ENCODE measurements around the gene PSME3IP1.

PSME3IP1 gene

DNA sequence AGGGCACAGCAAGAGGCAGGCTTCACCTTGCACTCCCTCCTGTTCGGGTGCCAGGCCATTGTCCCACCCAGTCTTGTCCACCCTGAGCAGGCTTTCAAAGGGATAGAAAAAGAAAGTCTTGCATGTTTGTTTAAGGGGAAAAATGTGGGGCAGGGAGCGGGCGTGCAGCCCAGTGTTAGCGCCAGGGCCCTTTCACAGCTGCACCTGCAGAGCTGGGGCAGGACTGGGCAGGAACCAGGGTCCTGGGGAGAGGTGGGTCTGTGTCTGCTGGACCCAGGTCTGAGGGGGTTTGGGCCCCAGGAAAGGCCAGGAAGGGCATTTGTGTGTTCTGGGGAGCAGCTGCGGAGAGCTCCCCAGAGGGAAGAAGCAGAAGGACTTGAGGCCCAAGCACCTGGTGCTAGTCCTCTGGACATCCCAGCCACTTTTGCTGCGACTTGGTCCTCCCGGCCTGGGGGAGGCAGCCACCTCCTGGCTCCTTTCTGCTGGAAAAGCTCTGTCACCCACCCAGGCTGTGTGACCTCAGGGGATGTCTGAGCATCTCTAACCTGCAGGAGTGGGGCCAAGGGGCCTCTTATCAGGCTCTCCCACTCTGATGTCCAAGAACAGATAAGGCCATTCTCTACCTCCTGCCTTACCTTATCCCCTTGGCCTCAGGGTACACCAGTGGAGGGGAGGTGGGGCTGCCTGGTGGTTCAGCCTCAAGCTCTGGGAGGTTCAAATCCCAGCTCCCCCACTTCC lies 44.7 kb downstream of the PSME3IP1 start:
- no peak overlapping the region for H3K4me2 ChIP-seq (ENCODE audit: low read length)
- no peak overlapping the region for H2AFZ ChIP-seq (ENCODE audit: low read length)
- TF ChIP-seq, protein P1, sequence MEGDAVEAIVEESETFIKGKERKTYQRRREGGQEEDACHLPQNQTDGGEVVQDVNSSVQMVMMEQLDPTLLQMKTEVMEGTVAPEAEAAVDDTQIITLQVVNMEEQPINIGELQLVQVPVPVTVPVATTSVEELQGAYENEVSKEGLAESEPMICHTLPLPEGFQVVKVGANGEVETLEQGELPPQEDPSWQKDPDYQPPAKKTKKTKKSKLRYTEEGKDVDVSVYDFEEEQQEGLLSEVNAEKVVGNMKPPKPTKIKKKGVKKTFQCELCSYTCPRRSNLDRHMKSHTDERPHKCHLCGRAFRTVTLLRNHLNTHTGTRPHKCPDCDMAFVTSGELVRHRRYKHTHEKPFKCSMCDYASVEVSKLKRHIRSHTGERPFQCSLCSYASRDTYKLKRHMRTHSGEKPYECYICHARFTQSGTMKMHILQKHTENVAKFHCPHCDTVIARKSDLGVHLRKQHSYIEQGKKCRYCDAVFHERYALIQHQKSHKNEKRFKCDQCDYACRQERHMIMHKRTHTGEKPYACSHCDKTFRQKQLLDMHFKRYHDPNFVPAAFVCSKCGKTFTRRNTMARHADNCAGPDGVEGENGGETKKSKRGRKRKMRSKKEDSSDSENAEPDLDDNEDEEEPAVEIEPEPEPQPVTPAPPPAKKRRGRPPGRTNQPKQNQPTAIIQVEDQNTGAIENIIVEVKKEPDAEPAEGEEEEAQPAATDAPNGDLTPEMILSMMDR (IDR thresholded peaks at IDR 0.05; ENCODE audit: low read length), result no peak
- no peak for TF ChIP-seq EZH2 (IDR thresholded peaks at IDR 0.05; ENCODE audit: borderline replicate concordance, low read length)
- H3K9me2 ChIP-seq (ENCODE audit: low read depth, low read length), result no peaks in the 10 kb centered on the region
- H4K20me1 ChIP-seq (ENCODE audit: insufficient read depth, low read length), result no peaks in the 10 kb centered on the region
- H3K27ac ChIP-seq (ENCODE audit: low read depth, low read length, poor library complexity, severe bottlenecking), result no peak overlapping the region
- H3K4me3 ChIP-seq (ENCODE audit: low read depth, low read length, poor library complexity, severe bottlenecking), result no peak overlapping the region
- H3K9ac ChIP-seq (ENCODE audit: low read length), result no peak overlapping the region
- H3K9me3 ChIP-seq (ENCODE audit: low read length), result no peaks in the 10 kb centered on the region
- no peaks in the 10 kb centered on the region for H3K36me3 ChIP-seq (ENCODE audit: insufficient read depth, low read length)
- no peaks in the 10 kb centered on the region for H3K79me2 ChIP-seq (ENCODE audit: insufficient read depth, low read length)
- H3K27me3 ChIP-seq (ENCODE audit: insufficient read depth, low read length), result no peaks in the 10 kb centered on the region
- H3F3A ChIP-seq (ENCODE audit: insufficient read depth, low read length), result no peaks in the 10 kb centered on the region
- H3K4me1 ChIP-seq (ENCODE audit: insufficient read depth, low read length, severe bottlenecking), result peaks cover 5% of the 10 kb centered on the region

DNA sequence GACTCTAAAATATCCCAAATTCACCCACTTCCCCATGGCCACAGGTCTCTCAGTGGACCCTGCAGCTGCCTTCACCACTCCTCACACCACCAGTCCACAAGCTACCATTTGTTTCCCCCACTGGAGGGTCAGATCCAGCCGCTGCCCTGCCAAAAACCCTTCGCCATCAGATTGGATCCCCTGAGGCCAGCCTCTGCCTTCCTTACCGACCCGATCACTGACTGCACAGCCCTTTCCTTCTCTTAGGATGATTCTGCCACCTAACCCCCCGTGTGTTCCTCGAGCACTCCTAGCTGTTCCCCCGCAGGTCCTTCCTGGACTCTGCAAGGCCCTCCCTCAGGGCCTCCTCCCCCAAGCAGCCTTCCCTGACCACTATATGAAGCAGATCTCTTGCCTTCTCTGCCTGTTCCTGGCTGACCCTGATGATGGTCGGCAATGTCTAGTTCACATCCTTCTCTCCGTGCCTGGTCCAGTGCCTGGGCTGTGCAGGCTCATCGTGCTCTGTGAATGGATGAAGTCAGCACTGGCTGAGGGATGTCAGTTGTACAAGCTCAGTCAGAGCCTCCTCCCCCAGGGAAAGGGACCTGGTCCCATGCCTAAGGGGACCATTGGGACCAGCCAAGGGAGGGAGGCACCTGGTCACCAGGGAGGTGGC lies 47.4 kb downstream of the PSME3IP1 start:
- no peaks in the 10 kb centered on the region for H3F3A ChIP-seq (ENCODE audit: insufficient read depth, low read length)
- no peak for TF ChIP-seq EZH2 (IDR thresholded peaks at IDR 0.05; ENCODE audit: borderline replicate concordance, low read length)
- TF ChIP-seq, protein P1 (IDR thresholded peaks at IDR 0.05; ENCODE audit: low read length), result no peak
- H3K4me2 ChIP-seq (ENCODE audit: low read length), result no peak overlapping the region
- no peaks in the 10 kb centered on the region for H3K27me3 ChIP-seq (ENCODE audit: insufficient read depth, low read length)
- no peaks in the 10 kb centered on the region for H4K20me1 ChIP-seq (ENCODE audit: insufficient read depth, low read length)
- H3K36me3 ChIP-seq (ENCODE audit: insufficient read depth, low read length), result no peaks in the 10 kb centered on the region
- no peaks in the 10 kb centered on the region for H3K9me2 ChIP-seq (ENCODE audit: low read depth, low read length)
- H3K79me2 ChIP-seq (ENCODE audit: insufficient read depth, low read length), result no peaks in the 10 kb centered on the region
- H3K4me3 ChIP-seq (ENCODE audit: low read depth, low read length, poor library complexity, severe bottlenecking), result no peak overlapping the region
- H3K4me1 ChIP-seq (ENCODE audit: insufficient read depth, low read length, severe bottlenecking), result peaks cover 19% of the 10 kb centered on the region
- H3K9me3 ChIP-seq (ENCODE audit: low read length), result no peaks in the 10 kb centered on the region
- no peak overlapping the region for H3K9ac ChIP-seq (ENCODE audit: low read length)
- H2AFZ ChIP-seq (ENCODE audit: low read length), result no peak overlapping the region
- no peak overlapping the region for H3K27ac ChIP-seq (ENCODE audit: low read depth, low read length, poor library complexity, severe bottlenecking)

DNA sequence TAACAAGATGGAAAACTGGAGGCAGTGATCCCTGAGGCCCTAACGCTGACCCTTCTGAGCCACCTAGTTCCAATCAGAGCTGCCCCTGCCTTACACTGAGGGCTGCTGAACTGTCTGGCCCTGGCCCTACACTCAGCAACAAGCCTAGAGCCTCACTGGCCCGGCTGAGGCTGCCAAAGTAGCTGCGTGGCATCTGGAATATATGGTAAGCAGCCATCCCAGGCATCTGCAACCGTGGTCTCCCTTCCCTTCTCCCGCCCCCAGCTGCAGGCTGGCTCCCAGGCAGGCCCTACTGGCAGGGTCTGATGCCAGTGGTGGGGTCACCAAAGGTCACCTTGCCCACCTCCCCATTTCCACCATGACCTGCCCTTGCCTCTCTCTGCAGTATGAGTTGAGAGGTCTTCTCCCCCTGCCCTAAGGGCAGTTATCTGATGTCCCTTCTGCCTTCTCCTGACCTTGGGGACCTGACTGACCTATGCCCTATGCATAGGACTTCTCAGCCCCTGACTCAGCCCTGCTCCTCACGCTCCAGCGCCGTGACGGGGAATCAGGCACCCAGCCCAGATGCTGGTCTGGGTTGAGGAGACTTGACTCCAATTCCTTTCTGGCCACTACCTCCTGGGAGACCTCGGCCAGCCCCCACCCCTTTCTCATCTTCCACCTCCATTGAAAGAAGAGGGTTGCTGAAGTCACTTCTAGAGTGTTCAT lies 48.1 kb downstream of the PSME3IP1 start:
- no peaks in the 10 kb centered on the region for H3F3A ChIP-seq (ENCODE audit: insufficient read depth, low read length)
- no peaks in the 10 kb centered on the region for H4K20me1 ChIP-seq (ENCODE audit: insufficient read depth, low read length)
- H3K4me3 ChIP-seq (ENCODE audit: low read depth, low read length, poor library complexity, severe bottlenecking), result no peak overlapping the region
- peaks cover 19% of the 10 kb centered on the region for H3K4me1 ChIP-seq (ENCODE audit: insufficient read depth, low read length, severe bottlenecking)
- H3K9me3 ChIP-seq (ENCODE audit: low read length), result no peaks in the 10 kb centered on the region
- no peaks in the 10 kb centered on the region for H3K79me2 ChIP-seq (ENCODE audit: insufficient read depth, low read length)
- no peak overlapping the region for H2AFZ ChIP-seq (ENCODE audit: low read length)
- TF ChIP-seq EZH2 (IDR thresholded peaks at IDR 0.05; ENCODE audit: borderline replicate concordance, low read length), result no peak
- TF ChIP-seq, protein P1 (IDR thresholded peaks at IDR 0.05; ENCODE audit: low read length), result no peak
- no peaks in the 10 kb centered on the region for H3K36me3 ChIP-seq (ENCODE audit: insufficient read depth, low read length)
- H3K4me2 ChIP-seq (ENCODE audit: low read length), result no peak overlapping the region
- no peak overlapping the region for H3K27ac ChIP-seq (ENCODE audit: low read depth, low read length, poor library complexity, severe bottlenecking)
- H3K27me3 ChIP-seq (ENCODE audit: insufficient read depth, low read length), result no peaks in the 10 kb centered on the region
- no peaks in the 10 kb centered on the region for H3K9me2 ChIP-seq (ENCODE audit: low read depth, low read length)
- no peak overlapping the region for H3K9ac ChIP-seq (ENCODE audit: low read length)

Measured in OCI-LY1 (cell line).